ENCODE results near the gene RXYLT1.

- TF ChIP-seq CTCF (IDR thresholded peaks at IDR 0.05) = no peak
- TF ChIP-seq POLR2A (IDR thresholded peaks at IDR 0.05) = no peak
Measured at GRCh38 chr12:63795032-63795687, 15.5 kb downstream of the RXYLT1 start.

Data from heart left ventricle (tissue), 13 donors.